ENCODE measurements around the gene SYNCRIP. TPM values are rescaled to one million over a fixed set of nuclear protein-coding genes. Genes with fewer than 3 reads are reported as not detected.

The SYNCRIP gene
- total and polyA plus RNA-seq, 2 of the 13 experiments (the other 11 are each of a cell fraction or from before 2014, with no cell fraction given): 8.1 to 112 TPM

GRCh38 chr6:85593438-85594196 is 49.1 kb downstream of the SYNCRIP start, which contains the start of gene SNX14 (continued):
- 0 out of 2 replicates have a peak, but pooled peaks have one; percentile 59 for TF ChIP-seq AKNA (CRISPR knock-in tag; IDR thresholded peaks at IDR 0.05; ENCODE audit: borderline replicate concordance)
- 0 out of 2 replicates have a peak, but pooled peaks have one; percentile 63 for TF ChIP-seq NCOA1 (CRISPR knock-in tag; IDR thresholded peaks at IDR 0.05)
- peak; percentile 58 for TF ChIP-seq PHF20 (CRISPR knock-in tag; IDR thresholded peaks at IDR 0.05)
- no peak for TF ChIP-seq ZNF580 (CRISPR knock-in tag; IDR thresholded peaks at IDR 0.05; ENCODE audit: borderline replicate concordance, low read depth)
- TF ChIP-seq ZNF350 (CRISPR knock-in tag; IDR thresholded peaks at IDR 0.05; ENCODE audit: borderline replicate concordance, low read depth): peak; percentile 47; the same call in 1 of the 2 replicates
- TF ChIP-seq SRF (IDR thresholded peaks at IDR 0.05; ENCODE audit: low read depth, low read length): no peak
- TF ChIP-seq FOXO1 (CRISPR knock-in tag; IDR thresholded peaks at IDR 0.05): peak; percentile 7; the same call in 1 of the 2 replicates
- TF ChIP-seq RFX3 (CRISPR knock-in tag; IDR thresholded peaks at IDR 0.05): no peak
- 0 out of 2 replicates have a peak, but pooled peaks have one; percentile 47 for TF ChIP-seq GTF3A (CRISPR knock-in tag; conservative IDR thresholded peaks at IDR 0.05)
- peak; percentile 78; the same call in 1 of the 2 replicates for TF ChIP-seq ZNF317 (CRISPR knock-in tag; IDR thresholded peaks at IDR 0.05)
- TF ChIP-seq DNMT1 (CRISPR knock-in tag; IDR thresholded peaks at IDR 0.05): peak; percentile 95; the same call in 1 of the 2 replicates
- no peak for TF ChIP-seq ZNF329 (CRISPR knock-in tag; IDR thresholded peaks at IDR 0.05; ENCODE audit: low read depth)
- TF ChIP-seq CC2D1A (CRISPR knock-in tag; IDR thresholded peaks at IDR 0.05): 0 out of 2 replicates have a peak, but pooled peaks have one; percentile 39
- TF ChIP-seq ZMYM3 (CRISPR knock-in tag; IDR thresholded peaks at IDR 0.05): no peak
- peak; percentile 24; the same call in 1 of the 2 replicates for TF ChIP-seq TRAFD1 (CRISPR knock-in tag; IDR thresholded peaks at IDR 0.05; ENCODE audit: borderline replicate concordance)
- TF ChIP-seq ATF7 (IDR thresholded peaks at IDR 0.05): no peak
- peak; percentile 20; the same call in 1 of the 2 replicates for TF ChIP-seq ATF7 (CRISPR knock-in tag; IDR thresholded peaks at IDR 0.05)
- no peak for TF ChIP-seq SIX4 (CRISPR knock-in tag; IDR thresholded peaks at IDR 0.05)
- no peak for TF ChIP-seq CHD4 (IDR thresholded peaks at IDR 0.05; ENCODE audit: borderline replicate concordance, low read length)
- no peak; the same call in 1 of the 2 replicates for TF ChIP-seq YEATS2 (CRISPR knock-in tag; IDR thresholded peaks at IDR 0.05; ENCODE audit: borderline replicate concordance)
- peak; percentile 92 for TF ChIP-seq SPEN (CRISPR knock-in tag; IDR thresholded peaks at IDR 0.05; ENCODE audit: low read depth)
- TF ChIP-seq ZSCAN30 (CRISPR knock-in tag; IDR thresholded peaks at IDR 0.05): no peak
- no peak for TF ChIP-seq ZNF10 (CRISPR knock-in tag; IDR thresholded peaks at IDR 0.05; ENCODE audit: borderline replicate concordance, low read depth)
- peak; percentile 68 for TF ChIP-seq SP2 (CRISPR knock-in tag; IDR thresholded peaks at IDR 0.05)

Measured in HepG2 (cell line).